HEK293 (cell line): Measurements from ENCODE around the gene NRIP1.

Experiments
- CTCF ChIA-PET: fragments of 350-600 bp; formaldehyde crosslinking; extraction: SDS; loops from one replicate; lab custom pipeline; 2021; ENCODE audit warnings: antibody characterized with exemption; lab: Yijun Ruan, JAX
- POLR2A ChIA-PET: fragments of 300-600 bp; formaldehyde crosslinking; extraction: SDS; loops from one replicate; lab custom pipeline; 2020; ENCODE audit warnings: antibody characterized with exemption, inconsistent platforms; lab: Yijun Ruan, JAX
- H3K27ac ChIP-seq: fragments of 200-500 bp; sonication (Bioruptor generic); 2 replicates; pipeline ENCODE4 v1.5.1; 2014; ENCODE audit warnings: low read depth, low read length, control low read depth, inconsistent platforms; ENCODE audit errors: extremely low read depth
- H3K36me3 ChIP-seq, 2 experiments: fragments of 200-500 bp in 1 of 2; sonication (Bioruptor generic) in 1 of 2; 1 replicate in 1 of 2; 2 replicates in 1 of 2; pipeline ENCODE4 v1.5.1; 2014 to 2017; ENCODE audit warnings: inconsistent platforms in 2 of 2, low read length in 2 of 2; ENCODE audit not compliant: control insufficient read depth in 2 of 2, insufficient read depth in 1 of 2
- H3K4me1 ChIP-seq: fragments of 200-500 bp; sonication (Bioruptor generic); 2 replicates; pipeline ENCODE4 v1.5.1; 2014; ENCODE audit warnings: mild to moderate bottlenecking, low read length, inconsistent platforms; ENCODE audit not compliant: control insufficient read depth, insufficient read depth
- H3K4me3 ChIP-seq: 2 replicates; pipeline ENCODE4 v1.5.1; 2011; ENCODE audit warnings: low read depth, mild to moderate bottlenecking, control low read depth, low read length, moderate library complexity
- H3K9me3 ChIP-seq: fragments of 200-500 bp; sonication (Bioruptor generic); 2 replicates; pipeline ENCODE4 v1.5.1; 2014; ENCODE audit warnings: low read depth, low read length, inconsistent platforms; ENCODE audit not compliant: control insufficient read depth, insufficient read depth
- BCL11B ChIP-seq: fragments of 450-650 bp; formaldehyde crosslinking; IDR thresholded peaks from 2 replicates; pipeline ENCODE4 v1.5.1; 2016; ENCODE audit warnings: low read depth, missing biosample characterization, missing genetic modification characterization
- BCL6B ChIP-seq: fragments of 450-650 bp; formaldehyde crosslinking; IDR thresholded peaks from 2 replicates; pipeline ENCODE4 v1.5.1; 2017; ENCODE audit warnings: missing biosample characterization, missing genetic modification characterization
- PRDM2 ChIP-seq: fragments of 450-650 bp; formaldehyde crosslinking; IDR thresholded peaks from 2 replicates; pipeline ENCODE4 v1.5.1; 2016; ENCODE audit warnings: missing biosample characterization, missing genetic modification characterization, borderline replicate concordance
- SP2 ChIP-seq: fragments of 450-650 bp; formaldehyde crosslinking; IDR thresholded peaks from 2 replicates; pipeline ENCODE4 v1.5.1; 2016; ENCODE audit warnings: missing biosample characterization, missing genetic modification characterization
- TRIM28 ChIP-seq: IDR thresholded peaks from 2 replicates; pipeline ENCODE4 v1.6.1; 2011; ENCODE audit warnings: low read length, control low read depth, borderline replicate concordance
- TSHZ1 ChIP-seq: fragments of 450-650 bp; formaldehyde crosslinking; IDR thresholded peaks from 2 replicates; pipeline ENCODE4 v1.5.1; 2016; ENCODE audit warnings: missing biosample characterization, missing genetic modification characterization, borderline replicate concordance
- YY1 ChIP-seq: fragments of 450-650 bp; formaldehyde crosslinking; IDR thresholded peaks from 2 replicates; pipeline ENCODE4 v1.5.1; 2018; ENCODE audit warnings: missing biosample characterization, missing genetic modification characterization
- ZBTB10 ChIP-seq: fragments of 450-650 bp; formaldehyde crosslinking; IDR thresholded peaks from 2 replicates; pipeline ENCODE4 v1.5.1; 2016; ENCODE audit warnings: missing biosample characterization, missing genetic modification characterization
- ZNF184 ChIP-seq: fragments of 450-650 bp; IDR thresholded peaks from 2 replicates; pipeline ENCODE4 v1.5.1; 2018; ENCODE audit warnings: missing biosample characterization, mild to moderate bottlenecking, missing genetic modification characterization
- ZNF2 ChIP-seq: fragments of 450-650 bp; formaldehyde crosslinking; IDR thresholded peaks from 2 replicates; pipeline ENCODE4 v1.5.1; 2016; ENCODE audit warnings: missing biosample characterization, missing genetic modification characterization
- ZNF341 ChIP-seq: fragments of 450-650 bp; formaldehyde crosslinking; IDR thresholded peaks from 2 replicates; pipeline ENCODE4; 2016; ENCODE audit warnings: low read depth, missing biosample characterization, missing genetic modification characterization
- ZNF37A ChIP-seq: fragments of 450-650 bp; IDR thresholded peaks from 2 replicates; pipeline ENCODE4 v1.5.1; 2018; ENCODE audit warnings: missing biosample characterization, missing genetic modification characterization
- ZNF394 ChIP-seq: fragments of 450-650 bp; formaldehyde crosslinking; IDR thresholded peaks from 2 replicates; pipeline ENCODE4 v1.5.1; 2016; ENCODE audit warnings: missing biosample characterization, missing genetic modification characterization, mild to moderate bottlenecking, moderate library complexity, borderline replicate concordance
- ZNF404 ChIP-seq: fragments of 450-650 bp; formaldehyde crosslinking; IDR thresholded peaks from 2 replicates; pipeline ENCODE4 v1.5.1; 2017; ENCODE audit warnings: missing biosample characterization, missing genetic modification characterization
- ZNF416 ChIP-seq: fragments of 450-650 bp; formaldehyde crosslinking; IDR thresholded peaks from 2 replicates; pipeline ENCODE4 v1.5.1; 2016; ENCODE audit warnings: missing biosample characterization, missing genetic modification characterization
- ZNF433 ChIP-seq: fragments of 450-650 bp; formaldehyde crosslinking; IDR thresholded peaks from 2 replicates; pipeline ENCODE4 v1.5.1; 2016; ENCODE audit warnings: missing biosample characterization, missing genetic modification characterization, low read depth
- ZNF692 ChIP-seq: fragments of 450-650 bp; formaldehyde crosslinking; IDR thresholded peaks from 2 replicates; pipeline ENCODE4 v1.5.1; 2016; ENCODE audit warnings: missing biosample characterization, missing genetic modification characterization
- ZNF785 ChIP-seq: fragments of 450-650 bp; formaldehyde crosslinking; IDR thresholded peaks from 2 replicates; pipeline ENCODE4 v1.5.1; 2016; ENCODE audit warnings: missing biosample characterization, missing genetic modification characterization
- ZNF791 ChIP-seq: fragments of 450-650 bp; formaldehyde crosslinking; IDR thresholded peaks from 2 replicates; pipeline ENCODE4 v1.5.1; 2016; ENCODE audit warnings: missing biosample characterization, missing genetic modification characterization

The NRIP1 gene

GRCh38 chr21:14972678-14973077 lies 92.1 kb downstream of the NRIP1 start (continued):
- TF ChIP-seq BCL11B (tag by site-specific recombination) (no peak), ZNF692 (tag by site-specific recombination) (no peak), TSHZ1 (tag by site-specific recombination) (no peak), BCL6B (tag by site-specific recombination) (no peak)

GRCh38 chr21:14968821-14969220 lies 96.0 kb downstream of the NRIP1 start:
- Histone ChIP-seq H3K4me1 (no peaks in the 10 kb centered on the region), H3K9me3 (no peaks in the 10 kb centered on the region), H3K4me3 (no peak overlapping the region), H3K36me3 (peaks cover 0 to 18% of the 10 kb centered on the region in 2 experiments; a peak in 2 of 3 replicates), H3K27ac (no peak overlapping the region)
- TF ChIP-seq ZNF416 (no peak), ZNF184 (no peak), ZNF433 (tag by site-specific recombination) (no peak), ZNF394 (tag by site-specific recombination) (no peak), ZNF37A (no peak), SP2 (tag by site-specific recombination) (no peak), ZNF791 (no peak), ZNF341 (tag by site-specific recombination) (no peak), ZBTB10 (tag by site-specific recombination) (no peak), ZNF2 (tag by site-specific recombination) (no peak), ZNF404 (tag by site-specific recombination) (no peak), PRDM2 (tag by site-specific recombination) (no peak), ZNF785 (tag by site-specific recombination) (no peak), YY1 (tag by site-specific recombination) (no peak), TRIM28 (no peak)
- ChIA-PET CTCF (interaction anchor here (1.2 kb wide), 1 partner anchor 105 kb away, joined by 3 read pairs; no protein-coding TSS in a partner anchor), POLR2A (no interaction called here)
